Measurements from ENCODE around the gene AMDHD2.
A peak's percentile ranks its signal among the peaks of the same experiment; 100 is the strongest.
"Not testable (repeated sequence)": the region's sequence is repeated elsewhere in the genome, so short reads cannot be mapped to it uniquely, and the experiment has no call there.

Gene AMDHD2

GRCh38 chr16:2535625-2536013 lies 15.4 kb downstream of the AMDHD2 start:
- no peak for DNase-seq

- peak; percentile 88 for DNase-seq
These were observed 17.5 kb downstream of the AMDHD2 start, which contains the start of gene PDPK1 for GRCh38 chr16:2537451-2538379. Gene PDPK1, plus strand, starts transcription at chr16:2538021. Its CDS starts 92 bp downstream, at chr16:2538113.

- not testable (repeated sequence) for DNase-seq
These were observed 19.1 kb downstream of the AMDHD2 start for GRCh38 chr16:2539192-2539844.

- DNase-seq = peak; percentile 37
These were observed 19.8 kb downstream of the AMDHD2 start for GRCh38 chr16:2539845-2540458.

- DNase-seq = not testable (repeated sequence)
These were observed 20.7 kb downstream of the AMDHD2 start for GRCh38 chr16:2540912-2541311.

- DNase-seq = not testable (repeated sequence)
These were observed 21.2 kb downstream of the AMDHD2 start for GRCh38 chr16:2541409-2541808.

GRCh38 chr16:2543771-2544170 lies 23.6 kb downstream of the AMDHD2 start:
- not testable (repeated sequence) for DNase-seq

- DNase-seq = not testable (repeated sequence)
These were observed 30.2 kb downstream of the AMDHD2 start for GRCh38 chr16:2550283-2550878.

GRCh38 chr16:2551420-2551889 lies 31.3 kb downstream of the AMDHD2 start:
- not testable (repeated sequence) for DNase-seq

GRCh38 chr16:2554709-2555425 lies 34.7 kb downstream of the AMDHD2 start:
- not testable (repeated sequence) for DNase-seq

- not testable (repeated sequence) for DNase-seq
These were observed 37.0 kb downstream of the AMDHD2 start for GRCh38 chr16:2557150-2557549.

- DNase-seq = not testable (repeated sequence)
These were observed 40.1 kb downstream of the AMDHD2 start for GRCh38 chr16:2560131-2560797.

GRCh38 chr16:2560798-2561133 lies 40.6 kb downstream of the AMDHD2 start:
- not testable (repeated sequence) for DNase-seq

- DNase-seq = not testable (repeated sequence)
These were observed 47.3 kb downstream of the AMDHD2 start for GRCh38 chr16:2567506-2567905.

GRCh38 chr16:2568573-2568972 lies 48.4 kb downstream of the AMDHD2 start:
- not testable (repeated sequence) for DNase-seq

- not testable (repeated sequence) for DNase-seq
These were observed 52.5 kb downstream of the AMDHD2 start for GRCh38 chr16:2572704-2573103.

GRCh38 chr16:2575839-2576238 lies 55.7 kb downstream of the AMDHD2 start:
- DNase-seq = not testable (repeated sequence)

GRCh38 chr16:2577044-2577443 lies 56.9 kb downstream of the AMDHD2 start:
- not testable (repeated sequence) for DNase-seq

- not testable (repeated sequence) for DNase-seq
These were observed 58.7 kb downstream of the AMDHD2 start for GRCh38 chr16:2578905-2579304.

- not testable (repeated sequence) for DNase-seq
These were observed 60.0 kb downstream of the AMDHD2 start for GRCh38 chr16:2580143-2580542.

GRCh38 chr16:2580818-2581217 lies 60.6 kb downstream of the AMDHD2 start:
- DNase-seq = not testable (repeated sequence)
